Transverse colon (tissue), 4 donors: ENCODE results near the gene AMIGO3. TPM values are rescaled to one million over a fixed set of nuclear protein-coding genes. Genes with fewer than 3 reads are reported as not detected.

Experiments used
- DNase-seq: peaks from one replicate; pipeline ENCODE4 v3.0.0-alpha.2; 2019
- H3K27ac ChIP-seq, 4 donors: fragments of 200-600 bp; sonication (generic); 2 replicates each; pipeline ENCODE4 v1.5.1; 2016 to 2018; ENCODE audit warnings: inconsistent platforms in 4 of 4
- H3K27me3 ChIP-seq: fragments of 200-600 bp; sonication (generic); 2 replicates; pipeline ENCODE4 v1.5.1; 2017; ENCODE audit warnings: inconsistent platforms
- H3K36me3 ChIP-seq, 4 donors: fragments of 200-600 bp; sonication (generic); 2 replicates each; pipeline ENCODE4 v1.5.1; 2017 to 2019; ENCODE audit warnings: inconsistent platforms in 4 of 4
- H3K4me1 ChIP-seq, 4 donors: fragments of 200-600 bp; sonication (generic); 2 replicates each; pipeline ENCODE4 v1.5.1; 2017 to 2020; ENCODE audit warnings: inconsistent platforms in 4 of 4
- H3K4me3 ChIP-seq, 4 donors: fragments of 200-600 bp; sonication (generic); 1 replicate in 1 of 4; 2 replicates in 3 of 4; pipeline versions ENCODE4 v1.5.1 to v1.6.1; 2017 to 2019; ENCODE audit warnings: inconsistent platforms in 4 of 4
- H3K9me3 ChIP-seq, 2 donors: fragments of 200-600 bp; sonication (generic); 2 replicates each; pipeline ENCODE4 v1.5.1; 2017 to 2019; ENCODE audit warnings: inconsistent platforms in 2 of 2
- CTCF ChIP-seq, 5 experiments: fragments of 200-600 bp in 3 of 5; fragments of 450-650 bp in 2 of 5; sonication (generic) in 3 of 5; IDR thresholded peaks; 1 replicate in 2 of 5; 2 replicates in 3 of 5; pipeline ENCODE4 v1.5.1; 2016 to 2017; ENCODE audit warnings: antibody characterized with exemption in 5 of 5, inconsistent platforms in 3 of 5, mild to moderate bottlenecking in 2 of 5, moderate library complexity in 1 of 5
- EP300 ChIP-seq: sonication (generic); formaldehyde crosslinking; IDR thresholded peaks from one replicate; pipeline ENCODE4 v1.6.1; 2017; ENCODE audit warnings: antibody characterized with exemption, low read depth
- POLR2A ChIP-seq: fragments of 450-650 bp; IDR thresholded peaks from one replicate; pipeline ENCODE4 v1.6.1; 2016; ENCODE audit warnings: antibody characterized with exemption, mild to moderate bottlenecking, moderate library complexity
- POLR2AphosphoS5 ChIP-seq, 3 donors: sonication (generic); formaldehyde crosslinking; IDR thresholded peaks; one replicate each; pipeline ENCODE4 v1.6.1; 2016; ENCODE audit warnings: antibody characterized with exemption in 3 of 3
- WGBS, 2 donors: methylation state at CpG; one replicate each; pipeline ENCODE4 v1.1.5; 2018; ENCODE audit warnings: low coverage in 1 of 2; 5-methylcytosine and 5-hydroxymethylcytosine counted together
- in situ Hi-C, 4 donors: fragments of 200-750 bp; cut with MboI; loops; one replicate each; pipeline versions ENCODE4 v1.15.0 to v1.15.1; 2017; ENCODE audit warnings: low sequenced_read_pairs in 3 of 4, low pct_ligation_motif_present in 1 of 4, low pct_unique_long_range_greater_than_20kb in 1 of 4
- intact Hi-C: fragments of 100-400 bp; cut with DNase I; formaldehyde crosslinking; loops from one replicate; pipeline ENCODE4 v1.15.1; 2023; ENCODE audit warnings: low total_unique reads
- total RNA-seq, 4 donors: library from RNA; depleted of rRNA; stranded (reverse); fragments of >200 nt; gene quantifications; one replicate each; pipeline ENCODE4 v1.1.0, GENCODE V29; 2016

AMIGO3 gene
- total RNA-seq, 4 donors from 2014 or later: 0.68 to 0.79 TPM; not detected in 2

GRCh38 chr3:49680493-49681231 lies 38.8 kb downstream of the AMIGO3 start:
- Histone ChIP-seq H3K27ac (no peak overlapping the region), H3K4me1 (peaks cover 0 to under 1% (median 0%) of the 10 kb centered on the region in 4 donors), H3K27me3 (no peaks in the 10 kb centered on the region), H3K4me3 (no peak overlapping the region), H3K9me3 (no peaks in the 10 kb centered on the region), H3K36me3 (peaks cover 0 to 67% (median 11%) of the 10 kb centered on the region in 4 donors)
- DNase-seq: no peak
- TF ChIP-seq POLR2AphosphoS5 (IDR thresholded peaks at IDR 0.05) (no peak), EP300 (no peak), CTCF (IDR thresholded peaks at IDR 0.05) (no peak), POLR2A (no peak)
- in situ Hi-C loops: no loop called here
- WGBS, 2 donors: 89 to 90% methylated on average over 2 to 5 of the region's 7 CpGs
- intact Hi-C loops: no loop called here

DNA sequence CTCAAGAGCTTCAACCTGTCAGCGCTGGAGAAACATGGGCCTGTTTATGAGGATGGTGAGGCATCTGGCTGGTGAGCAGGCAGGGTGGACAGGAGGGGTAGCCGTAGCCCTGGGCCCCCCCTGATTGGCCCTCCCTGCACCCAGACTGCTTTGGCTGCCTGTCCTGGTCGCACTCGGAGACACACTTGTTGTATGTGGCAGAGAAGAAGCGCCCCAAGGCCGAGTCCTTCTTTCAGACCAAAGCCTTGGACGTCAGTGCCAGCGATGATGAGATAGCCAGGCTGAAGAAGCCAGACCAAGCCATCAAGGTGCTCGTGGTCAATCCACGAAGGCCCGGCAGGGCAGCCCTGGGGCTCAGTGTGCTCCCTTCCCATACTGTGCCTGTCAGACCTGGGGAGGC lies 43.6 kb downstream of the AMIGO3 start:
- no peak overlapping the region for H3K4me3 ChIP-seq
- no peaks in the 10 kb centered on the region for H3K27me3 ChIP-seq
- no peak for DNase-seq
- H3K36me3 ChIP-seq: peaks cover 0 to 40% (median 4%) of the 10 kb centered on the region in 4 donors
- TF ChIP-seq EP300 (no peak), POLR2AphosphoS5 (IDR thresholded peaks at IDR 0.05) (no peak), POLR2A (no peak), CTCF (IDR thresholded peaks at IDR 0.05) (no peak)
- 91% methylated on average over 10 of the region's 11 CpGs; no CpG with 5 or more reads in 1 of the 2 donors for WGBS, 2 donors
- in situ Hi-C loops: loop anchor here in 2 of 4 donors (10.0 kb wide), 2 partner anchors 131 to 141 kb away; no protein-coding TSS in a partner anchor
- no peaks in the 10 kb centered on the region for H3K9me3 ChIP-seq
- H3K4me1 ChIP-seq: peaks cover 9 to 16% (median 12%) of the 10 kb centered on the region in 4 donors
- intact Hi-C loops: no loop called here
- H3K27ac ChIP-seq: no peak overlapping the region

GRCh38 chr3:49674497-49674983 lies 44.9 kb downstream of the AMIGO3 start:
- no peaks in the 10 kb centered on the region for H3K27me3 ChIP-seq
- H3K4me1 ChIP-seq: peaks cover 9 to 16% (median 12%) of the 10 kb centered on the region in 4 donors
- peak overlapping the region; percentile 60 to 90 (median 88) for H3K4me3 ChIP-seq
- in situ Hi-C loops: loop anchor here in 3 of 4 donors (5.0 to 10.0 kb wide), 3 partner anchors 130 to 140 kb away; no protein-coding TSS in a partner anchor
- peak; percentile 38 for DNase-seq
- H3K27ac ChIP-seq: peak overlapping the region; percentile 91 to 96 (median 92)
- intact Hi-C loops: loop anchor here (5.0 kb wide), 1 partner anchor 132 kb away; no protein-coding TSS in a partner anchor
- H3K9me3 ChIP-seq: no peaks in the 10 kb centered on the region
- WGBS, 2 donors: 3% methylated on average over 32 of the region's 34 CpGs; no CpG with 5 or more reads in 1 of the 2 donors
- H3K36me3 ChIP-seq: peaks cover 0 to 26% (median 3%) of the 10 kb centered on the region in 4 donors
- TF ChIP-seq EP300 (no peak), CTCF (IDR thresholded peaks at IDR 0.05) (no peak), POLR2A (no peak), POLR2AphosphoS5 (IDR thresholded peaks at IDR 0.05) (no peak)
